Skin of body (tissue), 3 donors: ENCODE data around the gene FAS. TPM values are rescaled to one million over a fixed set of nuclear protein-coding genes. Genes with fewer than 3 reads are reported as not detected.

Experiments used
- DNase-seq: peaks from one replicate; lab custom pipeline; 2025; lab: John Stamatoyannopoulos, UW
- small RNA-seq: library from RNA; depleted of rRNA; stranded (forward); fragments of <200 nt; gene quantifications from one replicate; pipeline ENCODE3, GENCODE V24; 2014; ENCODE audit warnings: low replicate concordance
- total RNA-seq: library from RNA; depleted of rRNA; stranded (reverse); fragments of >200 nt; gene quantifications from one replicate; pipeline ENCODE4 v1.2.3, GENCODE V29; 2014

Gene FAS
- total RNA-seq, 1 donor from 2014 or later, result 28.6 TPM

- no peak for DNase-seq
These were observed 44.9 kb downstream of the FAS start for GRCh38 chr10:89035461-89035860.

GRCh38 chr10:89037096-89037495, 46.5 kb downstream of the FAS start:
- DNase-seq, result no peak

- no peak for DNase-seq
These were observed 52.0 kb downstream of the FAS start for GRCh38 chr10:89042562-89042961.

- no peak for DNase-seq
These were observed 52.5 kb downstream of the FAS start for GRCh38 chr10:89043052-89043451.

- DNase-seq, result no peak
These were observed 56.8 kb downstream of the FAS start for GRCh38 chr10:89047397-89047796.

GRCh38 chr10:89051593-89051992, 61.0 kb downstream of the FAS start:
- DNase-seq, result no peak

- no peak for DNase-seq
These were observed 63.0 kb downstream of the FAS start for GRCh38 chr10:89053555-89053954.

- DNase-seq, result no peak
These were observed 64.6 kb downstream of the FAS start for GRCh38 chr10:89055159-89055558.

GRCh38 chr10:89062861-89063260, 72.3 kb downstream of the FAS start:
- DNase-seq, result no peak

GRCh38 chr10:89063465-89063864, 72.9 kb downstream of the FAS start:
- DNase-seq, result no peak

- DNase-seq, result no peak
These were observed 74.2 kb downstream of the FAS start for GRCh38 chr10:89064748-89065147.

Small RNAs within 50 kb of the gene (small RNA-seq; reads per million reads assigned to genes)
- gene MIR4679-2 (not detected), gene RF02116 (not detected)

Other genes with a start within 250 kb of the FAS start
- gene LIPN, start 230.8 kb upstream of the FAS start, total RNA-seq, result 8.2 TPM
- 17.1 TPM for gene LIPM, start 188.1 kb upstream of the FAS start, total RNA-seq
- 14.9 TPM for gene ANKRD22, start 139.0 kb upstream of the FAS start, total RNA-seq
- 16.9 TPM for gene STAMBPL1, start 110.6 kb upstream of the FAS start, total RNA-seq
- gene ACTA2, start 38.0 kb upstream of the FAS start, total RNA-seq, result 222 TPM
- 4.1 TPM for gene CH25H, start 216.5 kb downstream of the FAS start, total RNA-seq